Ammon's horn (tissue), 1 donor: ENCODE results near the gene TEX28.
"Not testable (repeated sequence)": the region's sequence is repeated elsewhere in the genome, so short reads cannot be mapped to it uniquely, and the experiment has no call there.

Experiments
- DNase-seq: peaks from one replicate; pipeline ENCODE4 v3.0.0-alpha.2; 2016; ENCODE audit warnings: low spot score

Gene TEX28

DNA sequence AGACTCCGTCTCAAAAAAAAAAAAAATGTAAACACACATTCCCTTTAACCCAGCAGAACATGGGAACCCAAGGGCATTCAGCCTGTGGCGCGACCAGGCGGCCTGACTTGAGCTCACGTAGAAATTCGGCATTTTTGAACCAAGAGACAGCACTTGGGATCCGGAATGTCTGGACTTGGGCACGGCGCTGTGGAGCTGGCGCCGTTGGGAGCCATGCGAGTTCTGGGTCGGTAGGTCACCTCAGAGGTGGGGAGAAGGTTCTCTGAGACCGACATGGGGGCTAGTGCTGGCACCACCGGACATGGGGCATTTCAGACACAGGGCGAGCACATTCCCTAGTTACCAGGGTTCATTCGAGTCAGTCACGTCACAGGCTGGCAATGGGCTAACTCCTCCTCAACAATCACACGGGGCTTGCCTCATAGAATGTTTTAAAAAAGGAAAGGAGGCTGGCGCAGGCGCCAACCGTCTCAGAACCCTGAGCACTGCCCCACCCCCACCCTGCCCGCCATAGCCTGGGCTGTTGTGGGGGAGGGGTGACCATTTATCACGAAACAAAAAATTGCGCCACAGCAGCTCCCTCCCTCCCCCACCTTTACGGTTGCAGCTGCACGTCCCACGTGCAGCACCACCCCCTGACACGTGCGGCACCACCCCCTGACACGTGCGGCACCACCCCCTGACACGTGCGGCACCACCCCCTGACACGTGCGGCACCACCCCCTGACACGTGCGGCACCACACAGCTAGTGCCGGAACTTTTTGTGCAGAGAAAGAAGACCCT lies at the start of gene TEX28:
Gene TEX28, minus strand, starts transcription at position 334 of the 784 bp plus-strand sequence. CDS start 3,007 bp downstream, outside the sequence.
- no peak for DNase-seq

- not testable (repeated sequence) for DNase-seq
Observed at GRCh38 chrX:154343620-154344019, 48.7 kb upstream of the TEX28 start.

- not testable (repeated sequence) for DNase-seq
Observed at GRCh38 chrX:154343063-154343462, 48.1 kb upstream of the TEX28 start.

GRCh38 chrX:154341399-154342298 lies 46.7 kb upstream of the TEX28 start:
- not testable (repeated sequence) for DNase-seq

- DNase-seq, result no peak
Observed at GRCh38 chrX:154334496-154334895, 39.6 kb upstream of the TEX28 start.

DNA sequence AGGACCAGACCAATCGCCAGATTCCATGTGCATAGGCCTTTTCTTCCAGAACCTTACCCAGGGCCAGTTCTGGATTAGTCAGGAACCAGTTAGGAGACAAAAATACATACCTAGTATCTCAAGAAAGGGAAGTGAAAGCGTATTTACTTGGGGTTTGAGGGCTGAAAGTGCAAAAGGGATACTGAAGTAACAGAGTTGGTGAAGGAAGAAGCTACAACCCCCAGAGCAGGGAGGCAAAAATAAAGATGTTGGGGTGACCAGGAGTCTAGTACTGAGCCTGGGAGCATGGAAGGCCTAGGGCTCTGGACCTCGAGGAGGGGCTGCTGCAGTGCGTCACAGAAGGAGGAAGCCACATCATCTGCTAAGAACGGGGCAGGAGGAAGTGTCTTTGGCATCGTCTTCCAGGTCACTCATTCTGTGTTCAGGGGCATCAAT lies 38.9 kb upstream of the TEX28 start:
- no peak for DNase-seq

GRCh38 chrX:154333116-154333515 lies 38.2 kb upstream of the TEX28 start:
- no peak for DNase-seq

- no peak for DNase-seq
Observed at GRCh38 chrX:154332561-154332960, 37.6 kb upstream of the TEX28 start.

DNA sequence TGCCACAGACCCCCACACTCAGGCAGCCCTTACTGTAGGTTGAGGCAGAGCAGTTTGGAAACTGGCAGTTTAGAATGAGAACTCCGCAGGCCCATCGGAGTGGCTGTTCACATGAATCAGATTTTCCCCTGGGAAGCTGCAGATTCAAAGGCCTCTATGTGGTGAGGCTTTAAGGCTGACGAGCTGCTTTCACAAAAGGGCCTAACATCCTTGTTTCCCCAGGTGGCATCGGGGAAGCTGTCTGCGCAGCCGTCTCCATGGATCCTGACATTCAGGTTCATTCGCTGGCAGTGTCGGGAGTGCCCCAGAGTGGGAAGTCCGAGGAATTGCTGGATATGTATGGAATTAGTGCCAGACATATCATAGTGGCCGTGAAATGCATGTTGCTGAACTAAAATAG lies 34.4 kb upstream of the TEX28 start:
- DNase-seq, result no peak

DNA sequence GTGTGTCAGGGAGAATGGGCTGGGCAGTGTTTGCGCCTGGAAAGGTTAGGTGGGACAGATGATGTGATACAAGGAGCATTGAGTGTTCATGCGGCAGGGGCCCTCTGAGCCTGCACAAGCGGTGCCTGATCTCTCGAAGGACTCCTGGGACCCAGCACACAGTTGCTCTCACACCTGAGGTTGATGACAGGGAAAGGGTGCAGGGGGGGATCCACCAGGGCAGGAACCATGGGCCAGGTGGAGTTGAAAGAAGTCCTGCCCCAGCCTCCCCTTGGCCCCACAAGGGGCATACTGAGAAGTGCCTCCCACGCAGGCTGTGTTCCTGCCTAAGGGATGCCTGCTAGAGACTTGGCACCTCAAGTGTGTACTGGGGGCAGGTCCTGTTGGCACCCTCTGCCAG lies 33.7 kb upstream of the TEX28 start:
- no peak for DNase-seq

GRCh38 chrX:154327038-154327820 lies 32.3 kb upstream of the TEX28 start:
- DNase-seq, result no peak

DNA sequence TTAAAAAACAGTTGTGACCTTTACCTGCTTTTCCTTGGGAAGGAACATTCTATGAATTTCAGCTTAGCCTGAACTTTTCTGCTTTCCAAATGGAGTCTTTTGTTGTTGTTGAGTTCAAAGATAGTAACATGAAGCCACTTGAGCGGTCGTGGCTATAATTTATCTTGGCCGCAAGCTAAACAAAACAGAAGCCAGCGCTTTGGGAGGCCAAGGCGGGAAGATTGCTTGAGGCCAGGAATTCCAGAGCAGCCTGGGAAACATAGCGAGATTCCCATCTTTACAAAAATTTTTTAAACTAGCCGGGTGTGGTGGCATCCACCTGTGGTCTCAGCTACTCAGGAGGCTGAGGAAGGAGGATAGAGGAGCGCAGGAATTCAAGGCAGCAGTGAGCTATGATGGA lies 30.6 kb upstream of the TEX28 start:
- DNase-seq, result no peak

- no peak for DNase-seq
Observed at GRCh38 chrX:154323537-154323936, 28.6 kb upstream of the TEX28 start.

DNA sequence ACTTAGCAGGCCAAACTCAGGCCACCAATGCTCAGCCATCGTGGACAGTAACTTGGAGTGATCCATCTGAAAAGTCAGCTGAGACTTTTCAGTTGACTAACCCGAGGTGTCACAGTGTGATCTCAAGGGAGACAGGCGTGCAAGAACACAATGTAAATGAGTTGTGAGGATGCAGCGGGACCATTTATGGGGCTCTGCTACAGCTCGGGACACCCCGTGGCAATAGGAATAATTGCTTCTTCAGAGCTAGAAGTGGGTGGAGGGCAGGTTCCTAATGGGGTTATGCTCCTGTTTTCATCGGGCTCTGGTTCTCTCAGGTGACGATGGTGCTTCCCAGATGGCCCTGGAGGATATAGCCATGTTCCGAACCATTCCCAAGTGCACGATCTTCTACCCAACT lies 28.0 kb upstream of the TEX28 start:
- no peak for DNase-seq

DNA sequence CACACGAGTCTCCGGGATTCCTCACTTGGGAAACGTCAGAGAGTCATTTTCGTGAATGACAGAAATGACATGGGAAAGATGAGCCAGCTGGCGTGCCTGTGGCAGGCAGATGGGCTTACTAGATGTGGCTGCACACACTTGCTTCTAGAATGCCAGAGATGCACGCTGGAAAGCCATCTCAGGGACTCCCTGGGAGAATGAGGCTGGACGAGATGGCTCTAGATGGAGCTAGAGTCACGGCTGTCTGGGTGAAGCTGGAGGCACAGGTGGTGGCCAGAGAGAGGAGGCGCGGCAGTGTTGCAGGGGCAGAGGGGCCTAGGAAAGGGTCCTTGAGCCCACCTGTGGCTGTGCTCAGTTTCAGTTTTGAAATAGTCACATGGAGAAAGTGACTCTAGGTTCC lies 26.7 kb upstream of the TEX28 start:
- DNase-seq, result peak; percentile 33

DNA sequence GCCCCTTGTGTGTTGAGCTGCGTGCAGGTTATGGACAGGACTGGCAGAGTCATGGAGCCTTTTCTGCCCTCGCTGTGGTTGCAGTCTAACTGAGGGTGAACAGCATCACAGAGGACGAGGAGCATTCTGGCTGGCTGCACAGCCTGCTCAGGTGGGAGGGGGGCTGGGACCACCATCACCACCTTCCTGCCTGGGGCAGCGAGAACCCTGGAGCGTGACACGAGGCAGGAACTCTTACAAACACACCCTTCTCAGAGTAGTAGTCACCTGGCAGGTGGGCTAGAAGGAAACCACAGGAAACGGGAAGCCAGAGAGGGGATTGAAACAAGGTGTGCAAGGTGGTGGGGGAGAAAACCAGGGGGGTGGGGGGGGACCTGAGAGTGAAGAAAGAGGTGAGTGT lies 26.2 kb upstream of the TEX28 start:
- DNase-seq, result no peak

DNA sequence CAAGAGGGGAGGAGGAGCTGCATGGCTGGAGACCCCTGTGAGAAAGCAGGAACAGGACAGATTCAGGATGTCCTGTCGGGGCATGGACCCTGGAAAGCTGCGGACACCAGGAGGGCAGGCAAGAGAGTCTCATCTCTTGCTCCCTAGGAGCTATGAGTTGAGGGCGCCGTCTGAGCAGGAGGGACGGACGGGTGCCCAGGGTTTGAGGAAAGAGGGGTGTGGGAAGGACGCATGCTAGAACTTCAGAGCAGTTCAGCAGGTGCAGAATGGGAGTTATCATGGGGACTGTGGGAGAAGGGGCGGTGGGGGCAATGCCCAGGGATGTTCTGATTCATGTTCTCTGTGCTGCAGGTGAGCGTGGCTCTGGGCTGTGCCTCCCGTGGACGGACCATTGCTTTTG lies 25.5 kb upstream of the TEX28 start:
- no peak for DNase-seq

DNA sequence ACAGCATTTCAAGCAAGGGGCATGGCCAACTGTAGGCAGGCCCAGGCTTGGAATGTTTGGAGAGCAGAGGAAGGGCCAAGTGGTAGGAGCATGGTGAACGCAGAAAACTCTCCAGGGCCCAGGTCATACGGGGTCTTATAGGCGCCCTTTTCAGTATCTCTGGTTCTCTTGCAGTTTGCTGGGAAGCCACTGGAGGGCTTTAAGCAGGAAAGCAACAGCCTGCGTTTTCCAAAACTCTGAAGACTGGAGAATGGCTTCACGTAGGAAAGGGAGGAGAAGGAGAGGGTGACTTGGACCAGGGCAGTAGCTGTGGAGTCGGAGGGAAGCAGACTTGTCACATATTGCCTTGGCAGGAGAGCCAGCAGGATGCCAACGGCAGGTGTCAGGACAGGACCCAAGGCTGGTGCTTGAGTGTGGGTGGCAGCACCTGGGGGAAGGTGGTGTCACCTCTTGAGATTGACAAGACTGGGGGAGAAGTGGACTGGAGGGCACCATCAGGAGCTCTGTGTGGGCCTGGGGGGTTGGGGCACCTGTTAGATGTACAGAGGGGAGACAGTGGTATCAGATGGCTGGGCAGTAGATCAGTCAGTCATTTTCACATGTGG lies 22.6 kb upstream of the TEX28 start:
- DNase-seq, result no peak

DNA sequence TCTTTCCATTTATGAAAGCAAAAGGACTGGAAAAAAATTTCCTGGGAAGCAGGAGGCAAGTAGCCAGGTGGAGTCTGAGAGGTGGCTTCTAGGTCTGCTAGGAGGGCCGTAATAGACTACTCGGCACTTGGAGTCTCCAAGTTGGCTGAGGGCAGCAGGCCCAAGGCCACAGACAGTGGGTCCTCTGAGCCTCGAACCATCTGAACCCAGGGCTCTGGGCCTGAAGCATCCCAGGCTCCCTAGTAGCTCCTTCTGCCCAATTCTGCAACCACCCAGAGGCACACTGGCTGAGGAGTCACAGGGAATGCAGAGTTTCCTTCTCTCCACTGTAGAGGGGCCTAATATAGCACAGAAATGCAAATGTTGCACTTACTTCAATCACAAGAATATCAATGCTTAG lies 20.5 kb upstream of the TEX28 start:
- DNase-seq, result no peak

DNA sequence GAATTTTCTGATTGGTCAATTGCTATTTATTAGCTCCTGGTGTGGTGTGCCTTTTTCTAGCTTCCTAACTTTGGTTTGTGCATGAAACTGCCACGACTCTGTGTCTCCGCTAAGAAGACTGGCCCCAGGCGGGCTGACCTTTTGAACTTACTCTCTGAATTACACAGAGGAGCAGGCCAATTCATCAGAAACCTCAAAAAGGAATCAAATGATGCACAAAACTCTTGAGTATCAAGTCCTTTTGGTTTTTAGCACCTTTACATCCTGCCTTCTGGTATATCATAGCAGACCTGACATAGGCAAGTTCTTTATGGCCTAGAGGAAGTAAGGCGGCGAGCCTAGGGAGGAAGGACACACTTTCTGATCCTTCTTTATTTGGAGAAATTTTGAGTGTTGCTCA lies 18.2 kb upstream of the TEX28 start:
- no peak for DNase-seq

DNA sequence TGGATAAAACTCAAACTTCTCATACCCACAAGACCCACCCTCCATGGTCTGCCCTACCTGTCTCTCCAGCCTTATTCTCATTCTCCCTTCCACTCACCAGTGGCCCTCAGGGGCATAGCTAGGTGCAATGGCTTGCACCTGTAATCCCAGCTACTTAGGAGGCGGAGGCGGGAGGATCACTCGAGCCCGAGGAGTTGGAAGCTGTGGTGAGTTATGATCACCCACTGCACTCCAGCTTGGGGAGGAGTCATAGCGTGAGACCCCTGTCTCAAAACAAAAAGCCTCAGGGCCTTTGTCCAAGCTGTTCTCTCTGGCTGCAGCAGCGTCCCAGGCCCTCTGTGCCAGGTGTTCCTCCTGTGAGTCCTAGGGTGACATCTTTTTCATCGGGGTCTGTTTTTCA lies 17.2 kb upstream of the TEX28 start:
- DNase-seq, result no peak
